ENCODE measurements around the gene STK38. TPM values are rescaled to one million over a fixed set of nuclear protein-coding genes. Genes with fewer than 3 reads are reported as not detected.
A peak's percentile ranks its signal among the peaks of the same experiment; 100 is the strongest.

The STK38 gene
- 10 to 100 TPM; 40.2 to 41.0 TPM for total RNA-seq
- polyA plus RNA-seq (ENCODE audit: insufficient read length in 6 of 6): 10 to 100 TPM; 39.6 to 47.4 (median 44.0) TPM
- long read RNA-seq, donor 1, partial matches to known transcripts: 0 of 1 reads
- long read RNA-seq, donor 1, other reads (novel, unspliced or antisense): 0 of 1 reads
- long read RNA-seq, donor 2, partial matches to known transcripts: 371 of 878 reads
- long read RNA-seq, donor 2, other reads (novel, unspliced or antisense): 507 of 878 reads
- long read RNA-seq, donor 3, partial matches to known transcripts: 0 of 2 reads
- long read RNA-seq, donor 3, other reads (novel, unspliced or antisense): 0 of 2 reads
- long read RNA-seq, donor 4, partial matches to known transcripts: 9 of 13 reads
- long read RNA-seq, donor 4, other reads (novel, unspliced or antisense): 4 of 13 reads
- long read RNA-seq, donor 5, partial matches to known transcripts: 0 of 2 reads
- long read RNA-seq, donor 5, other reads (novel, unspliced or antisense): 0 of 2 reads
- long read RNA-seq, donor 6, partial matches to known transcripts: 0 of 2 reads
- long read RNA-seq, donor 6, other reads (novel, unspliced or antisense): 0 of 2 reads
- long read RNA-seq, donor 7, partial matches to known transcripts: 167 of 477 reads
- long read RNA-seq, donor 7, other reads (novel, unspliced or antisense): 310 of 477 reads
- long read RNA-seq, donor 8, partial matches to known transcripts: 0 of 1 reads
- long read RNA-seq, donor 8, other reads (novel, unspliced or antisense): 0 of 1 reads
- long read RNA-seq, donor 9: 0 reads
- long read RNA-seq, donor 10, partial matches to known transcripts: 1 of 2 reads
- long read RNA-seq, donor 10, other reads (novel, unspliced or antisense): 1 of 2 reads
- long read RNA-seq, donor 11: 0 reads
- long read RNA-seq, donor 12, partial matches to known transcripts: 16 of 16 reads
- long read RNA-seq, donor 12, other reads (novel, unspliced or antisense): 0 of 16 reads

GRCh38 chr6:36546920-36547645 is at the start of gene STK38:
Gene STK38, minus strand, starts transcription at chr6:36547479. Its CDS starts 7,277 bp downstream, at chr6:36540202.
- H3K36me3 ChIP-seq: no peaks in the 10 kb centered on the region
- DNase-seq (peak; percentile 86 to 98 (median 95)), ATAC-seq (peak; percentile 96)
- peak within 1 kb of the TSS; percentile 96 for H3K27ac ChIP-seq
- intact Hi-C loops (cut with DNase I): no loop called here
- no peaks in the 10 kb centered on the region for H3K27me3 ChIP-seq
- peak within 1 kb of the TSS; percentile 90 to 99 for H3K4me3 ChIP-seq
- H3K9me3 ChIP-seq: no peaks in the 10 kb centered on the region
- no peak for TF ChIP-seq CTCF (IDR thresholded peaks at IDR 0.05)
- peaks cover 18 to 57% of the 10 kb centered on the region in 2 donors for H3K4me1 ChIP-seq

GRCh38 chr6:36596356-36596755 is 49.1 kb upstream of the STK38 start:
- no peak for ATAC-seq
- Histone ChIP-seq H3K36me3 (peaks cover 11 to 50% of the 10 kb centered on the region in 2 donors), H3K9me3 (no peaks in the 10 kb centered on the region), H3K4me1 (peaks cover 36 to 56% of the 10 kb centered on the region in 2 donors), H3K27ac (peak overlapping the region; percentile 98 to 99), H3K27me3 (no peaks in the 10 kb centered on the region), H3K4me3 (peak overlapping the region; percentile 49 to 64)
- intact Hi-C loops (cut with DNase I): no loop called here
- DNase-seq: no peak
- TF ChIP-seq CTCF (IDR thresholded peaks at IDR 0.05): no peak

GRCh38 chr6:36594816-36595643 is 47.8 kb upstream of the STK38 start:
- intact Hi-C loops (cut with DNase I): no loop called here
- peaks cover 30 to 43% of the 10 kb centered on the region in 2 donors for H3K4me1 ChIP-seq
- H3K27me3 ChIP-seq: no peaks in the 10 kb centered on the region
- H3K36me3 ChIP-seq: peaks cover 8 to 37% of the 10 kb centered on the region in 2 donors
- H3K9me3 ChIP-seq: no peaks in the 10 kb centered on the region
- ATAC-seq (peak; percentile 33), DNase-seq (peak in 3 of 4 donors; percentile 38 to 82 (median 56))
- H3K27ac ChIP-seq: peak overlapping the region; percentile 98 to 99
- TF ChIP-seq CTCF (IDR thresholded peaks at IDR 0.05): no peak
- H3K4me3 ChIP-seq: peak overlapping the region; percentile 49 to 64

- Histone ChIP-seq H3K27me3 (no peaks in the 10 kb centered on the region), H3K4me1 (peaks cover 22 to 35% of the 10 kb centered on the region in 2 donors), H3K4me3 (peak within 1 kb of the TSS; percentile 49 to 64), H3K36me3 (peaks cover 5 to 29% of the 10 kb centered on the region in 2 donors), H3K9me3 (no peaks in the 10 kb centered on the region), H3K27ac (peak within 1 kb of the TSS; percentile 98 to 99)
- ATAC-seq (peak; percentile 95), DNase-seq (peak; percentile 97 to 99 (median 98))
- peak; percentile 33 to 68 for TF ChIP-seq CTCF (IDR thresholded peaks at IDR 0.05)
- intact Hi-C loops (cut with DNase I): no loop called here
Observed at GRCh38 chr6:36594029-36594815, 46.9 kb upstream of the STK38 start, which contains the start of gene SRSF3. Gene SRSF3, plus strand, starts transcription at chr6:36594362. Its CDS starts 2,401 bp downstream, at chr6:36596763.
